ENCODE data around the gene NTN5. TPM values are rescaled to one million over a fixed set of nuclear protein-coding genes. Genes with fewer than 3 reads are reported as not detected.

The NTN5 gene
- total and polyA plus RNA-seq, 8 donors = 0.12 to 1.8 (median 0.25) TPM; not detected in 1

GRCh38 chr19:48636859-48637448 is 35.9 kb downstream of the NTN5 start, which contains the start of gene DBP:
Gene DBP (minus strand): TSS chr19:48637379. CDS start chr19:48636994, 385 bp downstream.
- peaks cover 18 to 24% (median 21%) of the 10 kb centered on the region in 3 donors for H3K4me1 ChIP-seq
- intact Hi-C loops (cut with DNase I) = no loop called here
- 0 to 1% methylated on average over 40 of the region's 40 CpGs for WGBS, 2 donors
- DNase-seq (peak in 5 of 6 donors; percentile 70 to 88 (median 76)), ATAC-seq (peak in 3 of 4 donors; percentile 2 to 6 (median 5)), FAIRE-seq (no peak)
- H3K27ac ChIP-seq = peak within 1 kb of the TSS; percentile 90 to 97 (median 92)
- TF ChIP-seq, protein P1, sequence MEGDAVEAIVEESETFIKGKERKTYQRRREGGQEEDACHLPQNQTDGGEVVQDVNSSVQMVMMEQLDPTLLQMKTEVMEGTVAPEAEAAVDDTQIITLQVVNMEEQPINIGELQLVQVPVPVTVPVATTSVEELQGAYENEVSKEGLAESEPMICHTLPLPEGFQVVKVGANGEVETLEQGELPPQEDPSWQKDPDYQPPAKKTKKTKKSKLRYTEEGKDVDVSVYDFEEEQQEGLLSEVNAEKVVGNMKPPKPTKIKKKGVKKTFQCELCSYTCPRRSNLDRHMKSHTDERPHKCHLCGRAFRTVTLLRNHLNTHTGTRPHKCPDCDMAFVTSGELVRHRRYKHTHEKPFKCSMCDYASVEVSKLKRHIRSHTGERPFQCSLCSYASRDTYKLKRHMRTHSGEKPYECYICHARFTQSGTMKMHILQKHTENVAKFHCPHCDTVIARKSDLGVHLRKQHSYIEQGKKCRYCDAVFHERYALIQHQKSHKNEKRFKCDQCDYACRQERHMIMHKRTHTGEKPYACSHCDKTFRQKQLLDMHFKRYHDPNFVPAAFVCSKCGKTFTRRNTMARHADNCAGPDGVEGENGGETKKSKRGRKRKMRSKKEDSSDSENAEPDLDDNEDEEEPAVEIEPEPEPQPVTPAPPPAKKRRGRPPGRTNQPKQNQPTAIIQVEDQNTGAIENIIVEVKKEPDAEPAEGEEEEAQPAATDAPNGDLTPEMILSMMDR (IDR thresholded peaks at IDR 0.05) = no peak
- H3K4me3 ChIP-seq = peak within 1 kb of the TSS; percentile 33 to 84 (median 68)
- H3K9me3 ChIP-seq = no peaks in the 10 kb centered on the region
- no peaks in the 10 kb centered on the region for H3K36me3 ChIP-seq
- H3K27me3 ChIP-seq = no peaks in the 10 kb centered on the region

GRCh38 chr19:48635966-48636858 is 36.6 kb downstream of the NTN5 start:
- 0 to 1% methylated on average over 33 to 35 of the region's 35 CpGs for WGBS, 2 donors
- Histone ChIP-seq H3K4me1 (peaks cover 18 to 24% (median 21%) of the 10 kb centered on the region in 3 donors), H3K9me3 (no peaks in the 10 kb centered on the region), H3K27me3 (no peaks in the 10 kb centered on the region), H3K4me3 (peak overlapping the region; percentile 33 to 84 (median 68)), H3K27ac (peak overlapping the region; percentile 90 to 97 (median 92)), H3K36me3 (peaks cover 0 to 1% (median 0%) of the 10 kb centered on the region in 3 donors)
- DNase-seq = peak; percentile 63 to 86 (median 70)
- FAIRE-seq = no peak
- TF ChIP-seq, protein P1 (IDR thresholded peaks at IDR 0.05) = no peak
- intact Hi-C loops (cut with DNase I) = no loop called here
- no peak for ATAC-seq

DNA sequence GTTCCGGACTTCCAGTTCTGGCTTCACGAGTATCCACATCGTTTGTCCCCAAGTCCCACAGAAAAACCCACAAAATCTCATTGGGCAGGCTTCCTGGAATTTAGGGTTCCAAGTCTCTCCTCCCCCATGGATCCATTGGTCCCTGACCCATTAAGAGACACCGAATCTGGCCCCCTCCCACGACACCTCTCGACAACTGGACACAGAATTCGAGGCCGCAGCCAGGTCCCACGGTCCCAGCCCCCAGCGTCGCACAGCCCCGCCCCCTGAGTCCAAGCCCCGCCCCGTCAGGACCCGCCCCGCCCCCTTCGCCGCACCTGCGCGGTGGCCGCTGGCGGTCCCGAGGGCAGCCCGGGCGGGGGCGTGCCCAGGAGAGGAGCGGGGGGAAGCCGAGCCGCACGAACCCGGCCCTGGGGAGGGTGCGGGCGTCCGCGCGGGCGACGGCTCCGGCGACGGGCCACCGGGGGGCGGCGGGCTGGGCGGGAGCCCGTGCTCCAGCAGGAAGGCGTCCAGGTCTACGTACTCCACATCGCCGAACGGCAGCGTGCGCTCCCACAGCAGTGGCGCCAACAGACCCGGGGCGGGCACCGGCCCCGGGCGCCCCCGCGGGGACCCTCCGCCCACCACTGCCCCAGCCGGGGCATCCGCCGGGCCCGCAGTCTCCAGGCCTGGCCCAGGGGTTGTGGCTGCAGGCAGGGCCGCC is 37.4 kb downstream of the NTN5 start:
- Histone ChIP-seq H3K4me1 (peaks cover 18 to 24% (median 21%) of the 10 kb centered on the region in 3 donors), H3K27ac (peak overlapping the region; percentile 90 to 97 (median 92))
- no peak for FAIRE-seq

More for the DNA sequence above, 37.4 kb downstream of the NTN5 start:
- intact Hi-C loops (cut with DNase I) = no loop called here
- H3K9me3 ChIP-seq = no peaks in the 10 kb centered on the region
- 1 to 4% methylated on average over 36 to 67 of the region's 67 CpGs for WGBS, 2 donors
- TF ChIP-seq, protein P1 (IDR thresholded peaks at IDR 0.05) = no peak
- H3K4me3 ChIP-seq = peak overlapping the region; percentile 33 to 84 (median 68)
- peak; percentile 66 to 91 (median 82) for DNase-seq
- peak; percentile 48 to 63 (median 54) for ATAC-seq
- peaks cover 0 to 9% (median 0%) of the 10 kb centered on the region in 3 donors for H3K36me3 ChIP-seq
- no peaks in the 10 kb centered on the region for H3K27me3 ChIP-seq
